Keratinocyte (primary cell): ENCODE measurements around the gene CELF5. TPM values are rescaled to one million over a fixed set of nuclear protein-coding genes. Genes with fewer than 3 reads are reported as not detected.

Source experiments
- DNase-seq: peaks from one replicate; pipeline ENCODE4 v3.0.0-alpha.2; 2011; ENCODE audit warnings: low read depth, missing footprints, low spot score
- FAIRE-seq: peaks from 2 replicates; lab custom pipeline; 2011; peaks lifted over from hg19 to GRCh38; lab: Jason Lieb, UNC
- H2AFZ ChIP-seq: 2 replicates; pipeline ENCODE4 v1.6.0; 2012; ENCODE audit warnings: low read length, control low read depth, inconsistent platforms; ENCODE audit not compliant: control insufficient read depth
- H3K27ac ChIP-seq: 2 replicates; pipeline ENCODE4 v1.5.1; 2011; ENCODE audit warnings: low read length; ENCODE audit not compliant: control insufficient read depth, insufficient read depth
- H3K27me3 ChIP-seq: 3 replicates; pipeline ENCODE4 v1.6.0; 2011; ENCODE audit warnings: low read length; ENCODE audit not compliant: control insufficient read depth, insufficient read depth; ENCODE audit errors: extremely low read depth
- H3K36me3 ChIP-seq, 2 experiments: 2 replicates in 1 of 2; 3 replicates in 1 of 2; pipeline ENCODE4 v1.5.1; 2011; ENCODE audit warnings: low read length in 2 of 2, mild to moderate bottlenecking in 1 of 2; ENCODE audit not compliant: control insufficient read depth in 2 of 2, insufficient read depth in 2 of 2; ENCODE audit errors: extremely low read depth in 1 of 2
- H3K4me1 ChIP-seq: 3 replicates; pipeline ENCODE4 v1.5.1; 2011; ENCODE audit warnings: low read length; ENCODE audit not compliant: control insufficient read depth, insufficient read depth; ENCODE audit errors: extremely low read depth
- H3K4me2 ChIP-seq: 3 replicates; pipeline ENCODE4 v1.6.0; 2011; ENCODE audit warnings: low read depth, low read length; ENCODE audit not compliant: control insufficient read depth, insufficient read depth; ENCODE audit errors: extremely low read depth
- H3K4me3 ChIP-seq, 3 experiments: fragments of 200-600 bp in 1 of 3; sonication (generic) in 1 of 3; 2 replicates in 2 of 3; 3 replicates in 1 of 3; pipeline ENCODE4 v1.5.1; 2011 to 2016; ENCODE audit warnings: low read length in 3 of 3, mild to moderate bottlenecking in 3 of 3, control low read depth in 2 of 3, inconsistent platforms in 1 of 3, low read depth in 1 of 3, mixed read lengths in 1 of 3, mixed run types in 1 of 3, moderate library complexity in 1 of 3; ENCODE audit not compliant: control insufficient read depth in 2 of 3, insufficient read depth in 2 of 3; ENCODE audit errors: extremely low read depth in 1 of 3
- H3K79me2 ChIP-seq: 2 replicates; pipeline ENCODE4 v1.6.0; 2012; ENCODE audit warnings: low read length; ENCODE audit not compliant: control insufficient read depth, insufficient read depth
- H3K9ac ChIP-seq: 3 replicates; pipeline ENCODE4 v1.6.0; 2011; ENCODE audit warnings: low read length; ENCODE audit not compliant: control insufficient read depth, insufficient read depth; ENCODE audit errors: extremely low read depth
- H3K9me1 ChIP-seq: 3 replicates; pipeline ENCODE4 v1.6.0; 2011; ENCODE audit warnings: low read length; ENCODE audit not compliant: control insufficient read depth, insufficient read depth; ENCODE audit errors: extremely low read depth
- H3K9me3 ChIP-seq: 2 replicates; pipeline ENCODE4 v1.5.1; 2012; ENCODE audit warnings: low read depth, low read length; ENCODE audit not compliant: control insufficient read depth
- H4K20me1 ChIP-seq: 3 replicates; pipeline ENCODE4 v1.6.0; 2011; ENCODE audit warnings: low read length; ENCODE audit not compliant: control insufficient read depth, insufficient read depth; ENCODE audit errors: extremely low read depth
- EZH2 ChIP-seq: IDR thresholded peaks from one replicate; pipeline ENCODE4 v1.6.1; 2012; ENCODE audit warnings: inconsistent platforms, mild to moderate bottlenecking, low read length, moderate library complexity
- dilution Hi-C: fragments of 300-500 bp; cut with MboI; formaldehyde crosslinking; loops from one replicate; pipeline ENCODE4 v1.7.0; 2020; ENCODE audit warnings: low sequenced_read_pairs; ENCODE audit not compliant: extremely low pct_ligation_motif_present
- polyA plus RNA-seq, 5 experiments: library from polyadenylated mRNA; depleted of rRNA in 3 of 5; stranded (reverse) in 3 of 5; stranded (forward) in 1 of 5; unstranded in 1 of 5; fragments of >200 nt; gene quantifications; 1 replicate in 1 of 5; 2 replicates in 3 of 5; 3 replicates in 1 of 5; pipeline versions ENCODE4 v1.2.1 to v1.2.3, GENCODE V29; 2011 to 2012; ENCODE audit warnings: missing spikeins in 2 of 5, low read depth in 1 of 5, low replicate concordance in 1 of 5
- TF ChIP-seq, protein P1 (sequence below), 3 experiments: IDR thresholded peaks in 1 of 3; conservative IDR thresholded peaks in 1 of 3; optimal IDR thresholded peaks in 1 of 3; 2 replicates in 2 of 3; 3 replicates in 1 of 3; pipeline versions ENCODE3 to v1.5.1; 2011; ENCODE audit warnings: low read length in 3 of 3, mild to moderate bottlenecking in 3 of 3, moderate library complexity in 2 of 3, control low read depth in 1 of 3, inconsistent platforms in 1 of 3; ENCODE audit not compliant: insufficient read depth in 2 of 3; ENCODE audit errors: extremely low read depth in 1 of 3

CELF5 gene
- polyA plus RNA-seq, 1 donor (not counting 4 experiments of a cell fraction or from before 2014, with no cell fraction given), result 0.04 TPM

DNA sequence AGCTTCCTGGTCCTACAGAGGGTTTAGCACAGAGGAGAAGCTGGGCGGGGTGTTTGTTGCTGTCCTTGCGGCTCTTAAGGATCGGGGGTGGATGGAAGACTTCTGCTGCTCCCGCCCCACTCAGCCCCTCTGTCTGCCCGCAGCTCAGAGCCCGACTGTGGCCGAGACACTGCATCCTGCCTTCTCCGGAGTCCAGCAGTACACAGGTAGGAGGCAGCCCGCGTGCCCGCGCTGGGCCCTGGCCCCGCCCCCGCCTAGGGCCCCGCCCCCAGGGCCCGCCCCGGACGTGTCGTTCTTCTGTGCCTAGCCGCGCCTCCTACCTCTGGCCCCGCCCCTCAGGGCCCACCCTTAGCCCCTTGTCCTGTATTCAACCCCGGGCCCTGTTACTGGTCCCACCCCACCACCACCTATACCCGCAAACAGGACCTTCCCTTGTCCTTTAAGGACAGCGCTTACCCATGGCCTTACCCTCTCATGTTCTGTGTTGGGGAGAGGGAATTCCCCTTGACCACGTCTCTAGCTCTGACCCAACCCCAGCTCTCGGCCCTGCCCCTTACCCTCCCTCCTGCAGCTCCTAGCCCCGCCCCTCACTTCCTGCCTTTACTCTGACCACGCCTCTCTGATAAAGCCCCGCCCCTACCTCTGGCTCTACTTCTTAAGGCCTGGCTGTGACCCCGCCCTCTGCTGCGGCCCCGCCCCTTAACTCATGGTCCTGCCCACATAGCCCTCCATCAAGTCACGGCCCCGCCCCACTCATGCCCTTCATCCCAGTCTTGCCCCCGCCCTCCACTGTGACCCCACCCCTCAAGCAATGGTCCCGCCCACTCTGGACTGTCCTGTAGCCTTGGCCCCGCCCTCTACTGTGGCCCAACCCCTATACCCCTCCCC is 60.5 kb downstream of the CELF5 start:
- Histone ChIP-seq H3K4me3 (peak overlapping the region in 1 of 3 experiments; percentile 34), H3K4me2 (peak overlapping the region; percentile 56), H3K27me3 (peaks cover 11% of the 10 kb centered on the region), H3K9me1 (no peaks in the 10 kb centered on the region), H3K36me3 (no peaks in the 10 kb centered on the region), H3K9me3 (no peaks in the 10 kb centered on the region), H3K79me2 (no peaks in the 10 kb centered on the region), H3K27ac (no peak overlapping the region), H3K9ac (no peak overlapping the region), H3K4me1 (peaks cover 1% of the 10 kb centered on the region), H4K20me1 (no peaks in the 10 kb centered on the region), H2AFZ (peak overlapping the region; percentile 33)
- dilution Hi-C loops, result no loop called here
- no peak for FAIRE-seq
- no peak for TF ChIP-seq EZH2
- TF ChIP-seq, protein P1, sequence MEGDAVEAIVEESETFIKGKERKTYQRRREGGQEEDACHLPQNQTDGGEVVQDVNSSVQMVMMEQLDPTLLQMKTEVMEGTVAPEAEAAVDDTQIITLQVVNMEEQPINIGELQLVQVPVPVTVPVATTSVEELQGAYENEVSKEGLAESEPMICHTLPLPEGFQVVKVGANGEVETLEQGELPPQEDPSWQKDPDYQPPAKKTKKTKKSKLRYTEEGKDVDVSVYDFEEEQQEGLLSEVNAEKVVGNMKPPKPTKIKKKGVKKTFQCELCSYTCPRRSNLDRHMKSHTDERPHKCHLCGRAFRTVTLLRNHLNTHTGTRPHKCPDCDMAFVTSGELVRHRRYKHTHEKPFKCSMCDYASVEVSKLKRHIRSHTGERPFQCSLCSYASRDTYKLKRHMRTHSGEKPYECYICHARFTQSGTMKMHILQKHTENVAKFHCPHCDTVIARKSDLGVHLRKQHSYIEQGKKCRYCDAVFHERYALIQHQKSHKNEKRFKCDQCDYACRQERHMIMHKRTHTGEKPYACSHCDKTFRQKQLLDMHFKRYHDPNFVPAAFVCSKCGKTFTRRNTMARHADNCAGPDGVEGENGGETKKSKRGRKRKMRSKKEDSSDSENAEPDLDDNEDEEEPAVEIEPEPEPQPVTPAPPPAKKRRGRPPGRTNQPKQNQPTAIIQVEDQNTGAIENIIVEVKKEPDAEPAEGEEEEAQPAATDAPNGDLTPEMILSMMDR (optimal IDR thresholded peaks at IDR 0.05 in 1 of 3, IDR thresholded peaks at IDR 0.05 in 1 of 3, conservative IDR thresholded peaks at IDR 0.05 in 1 of 3; ENCODE audit: extremely low read depth in 1 of 3, insufficient read depth in 2 of 3, low read length in 3 of 3), result no peak
- DNase-seq, result peak; percentile 49

DNA sequence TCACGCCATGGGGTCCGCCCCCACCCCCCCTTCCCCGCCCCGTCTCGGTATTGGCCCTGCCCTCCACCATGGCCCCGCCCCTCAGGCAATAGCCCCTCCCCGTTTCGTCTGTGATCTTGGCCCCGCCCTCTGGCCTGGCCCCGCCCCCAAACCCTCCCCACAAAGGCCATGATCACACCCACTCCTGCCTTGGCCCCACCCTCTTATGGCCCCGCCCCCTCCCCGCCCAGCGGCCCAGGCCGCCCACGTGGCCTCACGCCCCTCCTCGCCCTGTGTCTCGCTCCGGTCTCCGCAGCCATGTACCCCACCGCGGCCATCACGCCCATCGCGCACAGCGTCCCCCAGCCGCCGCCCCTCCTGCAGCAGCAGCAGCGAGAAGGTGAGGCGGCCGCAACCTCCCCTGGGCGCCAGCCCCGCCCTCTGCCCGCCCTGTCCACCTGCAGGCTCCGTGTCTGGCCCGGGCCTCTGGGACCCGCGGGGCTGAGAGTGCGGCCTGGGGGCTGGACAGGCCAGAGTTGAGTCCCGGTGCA is 61.3 kb downstream of the CELF5 start:
- H3K27ac ChIP-seq, result no peak overlapping the region
- H3K9me3 ChIP-seq, result no peaks in the 10 kb centered on the region
- no peak for DNase-seq
- H3K9ac ChIP-seq, result no peak overlapping the region
- no peak overlapping the region for H2AFZ ChIP-seq
- peaks cover 14% of the 10 kb centered on the region for H3K27me3 ChIP-seq
- no peaks in the 10 kb centered on the region for H3K36me3 ChIP-seq
- dilution Hi-C loops, result no loop called here
- FAIRE-seq, result no peak
- H3K4me3 ChIP-seq, result peak overlapping the region in 1 of 3 experiments; percentile 18
- no peaks in the 10 kb centered on the region for H3K9me1 ChIP-seq
- peaks cover 5% of the 10 kb centered on the region for H3K4me1 ChIP-seq
- no peaks in the 10 kb centered on the region for H3K79me2 ChIP-seq
- TF ChIP-seq EZH2, result no peak
- TF ChIP-seq, protein P1 (optimal IDR thresholded peaks at IDR 0.05 in 1 of 3, IDR thresholded peaks at IDR 0.05 in 1 of 3, conservative IDR thresholded peaks at IDR 0.05 in 1 of 3; ENCODE audit: extremely low read depth in 1 of 3, insufficient read depth in 2 of 3, low read length in 3 of 3), result no peak
- peak overlapping the region; percentile 27 for H3K4me2 ChIP-seq
- no peaks in the 10 kb centered on the region for H4K20me1 ChIP-seq
